HFFc6 (cell line): ENCODE results near the gene SMOC2. TPM values are rescaled to one million over a fixed set of nuclear protein-coding genes. Genes with fewer than 3 reads are reported as not detected.

Experiments
- DNase-seq: peaks from one replicate; pipeline ENCODE4 v3.0.0-alpha.2; 2018
- H3K27ac Mint-ChIP-seq: 2 replicates; pipeline ENCODE4 v1.8.0; 2020; ENCODE audit warnings: mild to moderate bottlenecking, mixed read lengths
- H3K27me3 Mint-ChIP-seq: 2 replicates; pipeline ENCODE4 v1.8.0; 2021; ENCODE audit warnings: mild to moderate bottlenecking, moderate library complexity, mixed read lengths; ENCODE audit not compliant: insufficient read depth
- H3K36me3 Mint-ChIP-seq: 2 replicates; pipeline ENCODE4 v1.8.0; 2021; ENCODE audit warnings: low read depth, mixed read lengths
- H3K4me1 Mint-ChIP-seq: 2 replicates; pipeline ENCODE4 v1.8.0; 2020; ENCODE audit warnings: low read depth, mixed read lengths
- H3K4me3 Mint-ChIP-seq: 2 replicates; pipeline ENCODE4 v1.8.0; 2020; ENCODE audit warnings: mild to moderate bottlenecking, moderate library complexity, mixed read lengths
- H3K9me3 Mint-ChIP-seq: 2 replicates; pipeline ENCODE4 v1.8.0; 2020; ENCODE audit warnings: mild to moderate bottlenecking, mixed read lengths
- CTCF ChIP-seq: fragments of 200-600 bp; sonication (generic); IDR thresholded peaks from 2 replicates; pipeline ENCODE4 v1.5.0; 2021; ENCODE audit warnings: antibody characterized with exemption, mild to moderate bottlenecking
- total RNA-seq, 6 experiments: library from RNA; stranded (reverse); fragmentation: NEBNext Ultra II Directional; extraction: Animal tissue kit (Norgen Biotek cat#: 25700); gene quantifications; 2 replicates in 1 of 6; 3 replicates in 5 of 6; pipeline ENCODE4 v1.2.3, GENCODE V29; 2021

Gene SMOC2
- total RNA-seq, 6 experiments from 2014 or later, result not detected

- TF ChIP-seq CTCF, result no peak
- Mint-ChIP-seq H3K9me3 (peaks cover 60% of the 10 kb centered on the region), H3K4me3 (no peak overlapping the region), H3K4me1 (no peaks in the 10 kb centered on the region), H3K36me3 (peaks cover 12% of the 10 kb centered on the region), H3K27me3 (no peaks in the 10 kb centered on the region; the same call in 1 of the 2 replicates), H3K27ac (no peak overlapping the region)
- no peak for DNase-seq
Observed at GRCh38 chr6:168620578-168620977, 179.6 kb downstream of the SMOC2 start.

- Mint-ChIP-seq H3K27me3 (no peaks in the 10 kb centered on the region; the same call in 1 of the 2 replicates), H3K4me3 (no peak overlapping the region), H3K27ac (no peak overlapping the region), H3K36me3 (no peaks in the 10 kb centered on the region), H3K4me1 (no peaks in the 10 kb centered on the region), H3K9me3 (peaks cover 56% of the 10 kb centered on the region)
- TF ChIP-seq CTCF, result no peak
- DNase-seq, result no peak
Observed at GRCh38 chr6:168623736-168624135, 182.8 kb downstream of the SMOC2 start.

GRCh38 chr6:168624540-168624939 is 183.6 kb downstream of the SMOC2 start:
- H3K4me3 Mint-ChIP-seq, result no peak overlapping the region
- H3K9me3 Mint-ChIP-seq, result peaks cover 63% of the 10 kb centered on the region
- no peak for DNase-seq
- TF ChIP-seq CTCF, result no peak
- no peaks in the 10 kb centered on the region for H3K36me3 Mint-ChIP-seq
- no peaks in the 10 kb centered on the region; the same call in 1 of the 2 replicates for H3K27me3 Mint-ChIP-seq
- H3K4me1 Mint-ChIP-seq, result no peaks in the 10 kb centered on the region
- no peak overlapping the region for H3K27ac Mint-ChIP-seq

- no peak for TF ChIP-seq CTCF
- H3K27ac Mint-ChIP-seq, result no peak overlapping the region
- H3K4me3 Mint-ChIP-seq, result no peak overlapping the region
- H3K36me3 Mint-ChIP-seq, result no peaks in the 10 kb centered on the region
- no peak for DNase-seq
- H3K27me3 Mint-ChIP-seq, result no peaks in the 10 kb centered on the region; the same call in 1 of the 2 replicates
- no peaks in the 10 kb centered on the region for H3K4me1 Mint-ChIP-seq
- H3K9me3 Mint-ChIP-seq, result peaks cover 67% of the 10 kb centered on the region
Observed at GRCh38 chr6:168624948-168625347, 184.0 kb downstream of the SMOC2 start.

- Mint-ChIP-seq H3K4me1 (no peaks in the 10 kb centered on the region), H3K36me3 (no peaks in the 10 kb centered on the region), H3K9me3 (peaks cover 67% of the 10 kb centered on the region), H3K4me3 (no peak overlapping the region), H3K27me3 (no peaks in the 10 kb centered on the region; the same call in 1 of the 2 replicates), H3K27ac (no peak overlapping the region)
- DNase-seq, result no peak
- TF ChIP-seq CTCF, result no peak
Observed at GRCh38 chr6:168625602-168626001, 184.6 kb downstream of the SMOC2 start.
